Fibroblast of skin of right biceps (primary cell): ENCODE measurements around the gene MED7.
"Not testable (repeated sequence)": the region's sequence is repeated elsewhere in the genome, so short reads cannot be mapped to it uniquely, and the experiment has no call there.

Source experiments
- DNase-seq: peaks from one replicate; pipeline ENCODE4 v3.0.0-alpha.2; 2013

Gene MED7

GRCh38 chr5:157142317-157143126 lies at the start of gene MED7:
MED7 (minus strand) TSS chr5:157142865; CDS start chr5:157139431, 3,434 bp downstream.
- DNase-seq, result peak; percentile 100

GRCh38 chr5:157189223-157189622 lies 46.6 kb upstream of the MED7 start:
- no peak for DNase-seq

- DNase-seq, result no peak
Measured at GRCh38 chr5:157188270-157188669, 45.6 kb upstream of the MED7 start.

- DNase-seq, result no peak
Measured at GRCh38 chr5:157187046-157187754, 44.5 kb upstream of the MED7 start.

- no peak for DNase-seq
Measured at GRCh38 chr5:157186309-157187045, 43.8 kb upstream of the MED7 start.

GRCh38 chr5:157185122-157185521 lies 42.5 kb upstream of the MED7 start:
- DNase-seq, result not testable (repeated sequence)

GRCh38 chr5:157184117-157184670 lies 41.5 kb upstream of the MED7 start:
- DNase-seq, result no peak

- no peak for DNase-seq
Measured at GRCh38 chr5:157182143-157182757, 39.6 kb upstream of the MED7 start.

- no peak for DNase-seq
Measured at GRCh38 chr5:157180374-157181264, 38.0 kb upstream of the MED7 start, which contains the start of gene ITK. ITK (plus strand) TSS chr5:157180840; CDS start chr5:157180978, 138 bp downstream.

- no peak for DNase-seq
Measured at GRCh38 chr5:157178966-157179365, 36.3 kb upstream of the MED7 start.

GRCh38 chr5:157177953-157178352 lies 35.3 kb upstream of the MED7 start:
- DNase-seq, result no peak

GRCh38 chr5:157175071-157175612 lies 32.5 kb upstream of the MED7 start:
- no peak for DNase-seq

- DNase-seq, result peak; percentile 2
Measured at GRCh38 chr5:157172403-157172802, 29.7 kb upstream of the MED7 start.

- DNase-seq, result no peak
Measured at GRCh38 chr5:157168286-157168685, 25.6 kb upstream of the MED7 start.

GRCh38 chr5:157167214-157167621 lies 24.6 kb upstream of the MED7 start:
- peak; percentile 94 for DNase-seq

GRCh38 chr5:157166214-157167213 lies 23.8 kb upstream of the MED7 start, which contains the start of gene GARIN3:
GARIN3 (minus strand) TSS chr5:157166264; CDS start chr5:157166168, 96 bp downstream.
- DNase-seq, result no peak

- DNase-seq, result no peak
Measured at GRCh38 chr5:157165668-157166067, 23.0 kb upstream of the MED7 start.

GRCh38 chr5:157165261-157165660 lies 22.6 kb upstream of the MED7 start:
- no peak for DNase-seq

GRCh38 chr5:157164521-157164920 lies 21.9 kb upstream of the MED7 start:
- DNase-seq, result no peak
